Trophoblast cell (in vitro differentiated cells and primary cell): ENCODE measurements around the gene GOLGA8G. TPM values are rescaled to one million over a fixed set of nuclear protein-coding genes. Genes with fewer than 3 reads are reported as not detected.
"Not testable (repeated sequence)": the region's sequence is repeated elsewhere in the genome, so short reads cannot be mapped to it uniquely, and the experiment has no call there.

Source experiments
- DNase-seq, 2 donors: peaks; one replicate each; pipeline ENCODE4 v3.0.0-alpha.2; 2016
- H2AFZ ChIP-seq: 2 replicates; pipeline ENCODE4 v1.6.1; 2013; ENCODE audit warnings: low read length, moderate library complexity, mild to moderate bottlenecking; ENCODE audit not compliant: insufficient read depth, poor library complexity
- H2AK5ac ChIP-seq: 2 replicates; pipeline ENCODE4 v1.6.1; 2013; ENCODE audit warnings: mild to moderate bottlenecking, low read length
- H2BK120ac ChIP-seq: 2 replicates; pipeline ENCODE4 v1.6.1; 2013; ENCODE audit warnings: low read length, mild to moderate bottlenecking, moderate library complexity; ENCODE audit not compliant: insufficient read depth, poor library complexity
- H2BK12ac ChIP-seq: 2 replicates; pipeline ENCODE4 v1.6.1; 2013; ENCODE audit warnings: mild to moderate bottlenecking, low read length, moderate library complexity
- H2BK5ac ChIP-seq: 2 replicates; pipeline ENCODE4 v1.6.1; 2013; ENCODE audit warnings: low read length, low read depth, moderate library complexity, mild to moderate bottlenecking; ENCODE audit not compliant: poor library complexity
- H3K14ac ChIP-seq: 2 replicates; pipeline ENCODE4 v1.6.1; 2013; ENCODE audit warnings: mild to moderate bottlenecking, low read length
- H3K18ac ChIP-seq: 2 replicates; pipeline ENCODE4 v1.6.1; 2013; ENCODE audit warnings: mild to moderate bottlenecking, low read length
- H3K23ac ChIP-seq: 2 replicates; pipeline ENCODE4 v1.6.1; 2013; ENCODE audit warnings: low read length
- H3K27ac ChIP-seq: 2 replicates; pipeline ENCODE4 v1.5.1; 2013; ENCODE audit warnings: low read depth, mild to moderate bottlenecking, inconsistent platforms, low read length, moderate library complexity
- H3K27me3 ChIP-seq: 2 replicates; pipeline ENCODE4 v1.6.1; 2013; ENCODE audit warnings: inconsistent platforms, mild to moderate bottlenecking, low read length, moderate library complexity; ENCODE audit not compliant: insufficient read depth
- H3K36me3 ChIP-seq, 2 experiments: 1 replicate in 1 of 2; 2 replicates in 1 of 2; pipeline ENCODE4 v1.6.1; 2013; ENCODE audit warnings: low read length in 2 of 2, mild to moderate bottlenecking in 2 of 2, moderate library complexity in 1 of 2; ENCODE audit not compliant: insufficient read depth in 2 of 2, control insufficient read depth in 1 of 2
- H3K4ac ChIP-seq: 2 replicates; pipeline ENCODE4 v1.6.1; 2013; ENCODE audit warnings: low read depth, mild to moderate bottlenecking, low read length, moderate library complexity
- H3K4me1 ChIP-seq, 2 experiments: 1 replicate in 1 of 2; 2 replicates in 1 of 2; pipeline ENCODE4 v1.6.1; 2013; ENCODE audit warnings: low read length in 2 of 2, mild to moderate bottlenecking in 2 of 2, moderate library complexity in 1 of 2; ENCODE audit not compliant: insufficient read depth in 2 of 2, control insufficient read depth in 1 of 2
- H3K4me2 ChIP-seq: 2 replicates; pipeline ENCODE4 v1.6.1; 2013; ENCODE audit warnings: inconsistent platforms, mild to moderate bottlenecking, low read length, moderate library complexity
- H3K4me3 ChIP-seq: 2 replicates; pipeline ENCODE4 v1.5.1; 2013; ENCODE audit warnings: mild to moderate bottlenecking, low read depth, low read length, inconsistent platforms
- H3K79me1 ChIP-seq: one replicate; pipeline ENCODE4 v1.6.1; 2013; ENCODE audit warnings: low read length
- H3K79me2 ChIP-seq: 2 replicates; pipeline ENCODE4 v1.6.1; 2013; ENCODE audit warnings: low read length, mild to moderate bottlenecking; ENCODE audit not compliant: control insufficient read depth, insufficient read depth, poor library complexity
- H3K9ac ChIP-seq: 2 replicates; pipeline ENCODE4 v1.6.1; 2013; ENCODE audit warnings: mild to moderate bottlenecking, low read length
- H3K9me3 ChIP-seq: 2 replicates; pipeline ENCODE4 v1.6.1; 2013; ENCODE audit warnings: low read depth, mild to moderate bottlenecking, control low read depth, inconsistent platforms, low read length; ENCODE audit not compliant: insufficient read depth
- H4K12ac ChIP-seq: 2 replicates; pipeline ENCODE4 v1.6.1; 2013; ENCODE audit warnings: low read depth, mild to moderate bottlenecking, low read length, moderate library complexity
- H4K8ac ChIP-seq: 2 replicates; pipeline ENCODE4 v1.6.1; 2013; ENCODE audit warnings: low read depth, mild to moderate bottlenecking, low read length, moderate library complexity
- H4K91ac ChIP-seq: one replicate; pipeline ENCODE4 v1.6.1; 2013; ENCODE audit warnings: low read depth, mild to moderate bottlenecking, low read length, moderate library complexity
- WGBS: extraction: QIAGEN DNeasy Blood & Tissue Kit; methylation state at CpG from one replicate; pipeline ENCODE4 v1.1.7; 2013; ENCODE audit warnings: missing lambda C conversion rate; ENCODE audit not compliant: insufficient read length, insufficient coverage; ENCODE audit errors: extremely low coverage; 5-methylcytosine and 5-hydroxymethylcytosine counted together
- polyA plus RNA-seq: library from polyadenylated mRNA; stranded (reverse); fragments of 200-250 nt; gene quantifications from 2 replicates; pipeline ENCODE4 v1.2.3, GENCODE V29; 2013

Gene GOLGA8G
- 0.01 and 0.03 TPM in 2 replicates for polyA plus RNA-seq

- H2BK120ac ChIP-seq = not testable (repeated sequence)
Observed at GRCh38 chr15:28532954-28533353, at the start of gene GOLGA8G. Gene GOLGA8G (minus strand): TSS chr15:28532971. CDS start chr15:28532909, 62 bp downstream.

GRCh38 chr15:28573351-28573750, 40.6 kb upstream of the GOLGA8G start:
- H2AFZ ChIP-seq, H3K4me3 ChIP-seq, H3K9me3 ChIP-seq, H3K23ac ChIP-seq, H4K12ac ChIP-seq, H3K4ac ChIP-seq, H2BK5ac ChIP-seq, H4K8ac ChIP-seq, H3K27ac ChIP-seq, H2AK5ac ChIP-seq, H3K4me1 ChIP-seq, H3K36me3 ChIP-seq, H3K79me1 ChIP-seq, H4K91ac ChIP-seq, H3K9ac ChIP-seq, DNase-seq, H3K27me3 ChIP-seq, H3K18ac ChIP-seq, H3K79me2 ChIP-seq, H3K14ac ChIP-seq, H2BK12ac ChIP-seq, H2BK120ac ChIP-seq, H3K4me2 ChIP-seq: not testable (repeated sequence)
- WGBS = no CpG with 5 or more reads among the region's 13 CpGs

More at GRCh38 chr15:28532954-28533353, at the start of gene GOLGA8G:
- not testable (repeated sequence) for DNase-seq, H3K4ac ChIP-seq, H3K79me2 ChIP-seq, H2AK5ac ChIP-seq, H3K4me2 ChIP-seq, H4K12ac ChIP-seq, H3K4me1 ChIP-seq, H3K4me3 ChIP-seq, H4K91ac ChIP-seq, H3K79me1 ChIP-seq, H4K8ac ChIP-seq, H2AFZ ChIP-seq, H3K14ac ChIP-seq, H3K27me3 ChIP-seq, H3K9ac ChIP-seq, H3K23ac ChIP-seq, H3K9me3 ChIP-seq, H2BK5ac ChIP-seq, H3K36me3 ChIP-seq, H3K27ac ChIP-seq, H3K18ac ChIP-seq, H2BK12ac ChIP-seq
- WGBS = no CpG with 5 or more reads among the region's 6 CpGs

- H3K14ac ChIP-seq, DNase-seq, H4K91ac ChIP-seq, H4K8ac ChIP-seq, H2AFZ ChIP-seq, H3K4me2 ChIP-seq, H2AK5ac ChIP-seq, H4K12ac ChIP-seq, H3K9me3 ChIP-seq, H3K27ac ChIP-seq, H3K79me1 ChIP-seq, H3K79me2 ChIP-seq, H3K18ac ChIP-seq, H2BK12ac ChIP-seq, H3K23ac ChIP-seq, H3K36me3 ChIP-seq, H3K4me1 ChIP-seq, H3K9ac ChIP-seq, H3K27me3 ChIP-seq, H3K4me3 ChIP-seq, H2BK120ac ChIP-seq, H3K4ac ChIP-seq, H2BK5ac ChIP-seq: not testable (repeated sequence)
- WGBS = no CpG with 5 or more reads among the region's 7 CpGs
Observed at GRCh38 chr15:28553268-28553667, 20.5 kb upstream of the GOLGA8G start, which contains the start of gene GOLGA6L25. Gene GOLGA6L25 (plus strand): TSS chr15:28553568. CDS start chr15:28553629, 61 bp downstream.

GRCh38 chr15:28515208-28515607, 17.6 kb downstream of the GOLGA8G start:
- H2BK5ac ChIP-seq = not testable (repeated sequence)
- no CpG with 5 or more reads among the region's 11 CpGs for WGBS

More at GRCh38 chr15:28515208-28515607, 17.6 kb downstream of the GOLGA8G start:
- H2BK120ac ChIP-seq, H3K9me3 ChIP-seq, H4K12ac ChIP-seq, H3K4me1 ChIP-seq, H3K14ac ChIP-seq, H3K23ac ChIP-seq, H3K27me3 ChIP-seq, H3K4me2 ChIP-seq, H3K79me1 ChIP-seq, H3K79me2 ChIP-seq, H3K18ac ChIP-seq, H2AFZ ChIP-seq, DNase-seq, H3K36me3 ChIP-seq, H3K4me3 ChIP-seq, H2AK5ac ChIP-seq, H2BK12ac ChIP-seq, H3K4ac ChIP-seq, H4K91ac ChIP-seq, H3K9ac ChIP-seq, H3K27ac ChIP-seq, H4K8ac ChIP-seq: not testable (repeated sequence)
